ENCODE measurements around the gene USP33. TPM values are rescaled to one million over a fixed set of nuclear protein-coding genes. Genes with fewer than 3 reads are reported as not detected.

USP33 gene
- total and polyA plus RNA-seq, 4 experiments from 2014 or later: 43.0 to 89.1 (median 65.4) TPM

GRCh38 chr1:77661696-77662095 is 98.0 kb downstream of the USP33 start:
- ChIA-PET POLR2A (ENCODE audit: partially characterized antibody) (no interaction called here), CTCF (ENCODE audit: partially characterized antibody) (no interaction called here)
- Mint-ChIP-seq H3K4me1 (peaks cover 27 to 61% (median 41%) of the 10 kb centered on the region in 4 donors), H3K9me3 (no peaks in the 10 kb centered on the region), H3K27ac (no peak overlapping the region), H3K36me3 (no peaks in the 10 kb centered on the region), H3K27me3 (no peaks in the 10 kb centered on the region), H3K4me3 (no peak overlapping the region)
- DNase-seq: no peak
- intact Hi-C loops (cut with micrococcal nuclease): no loop called here
- H3K9me3 ChIP-seq (ENCODE audit: control insufficient read depth in 1 of 2, low read length in 2 of 2): no peaks in the 10 kb centered on the region
- no peak overlapping the region for H3K4me3 ChIP-seq (ENCODE audit: low read length in 2 of 2)
- no peaks in the 10 kb centered on the region for H3K27me3 ChIP-seq (ENCODE audit: insufficient read depth, low read length)
- H3K4me1 ChIP-seq (ENCODE audit: insufficient read depth, low read length): peaks cover 18% of the 10 kb centered on the region
- no peak overlapping the region for H3K27ac ChIP-seq (ENCODE audit: low read depth, low read length)
- no peaks in the 10 kb centered on the region for H3K36me3 ChIP-seq (ENCODE audit: insufficient read depth, low read length)

DNA sequence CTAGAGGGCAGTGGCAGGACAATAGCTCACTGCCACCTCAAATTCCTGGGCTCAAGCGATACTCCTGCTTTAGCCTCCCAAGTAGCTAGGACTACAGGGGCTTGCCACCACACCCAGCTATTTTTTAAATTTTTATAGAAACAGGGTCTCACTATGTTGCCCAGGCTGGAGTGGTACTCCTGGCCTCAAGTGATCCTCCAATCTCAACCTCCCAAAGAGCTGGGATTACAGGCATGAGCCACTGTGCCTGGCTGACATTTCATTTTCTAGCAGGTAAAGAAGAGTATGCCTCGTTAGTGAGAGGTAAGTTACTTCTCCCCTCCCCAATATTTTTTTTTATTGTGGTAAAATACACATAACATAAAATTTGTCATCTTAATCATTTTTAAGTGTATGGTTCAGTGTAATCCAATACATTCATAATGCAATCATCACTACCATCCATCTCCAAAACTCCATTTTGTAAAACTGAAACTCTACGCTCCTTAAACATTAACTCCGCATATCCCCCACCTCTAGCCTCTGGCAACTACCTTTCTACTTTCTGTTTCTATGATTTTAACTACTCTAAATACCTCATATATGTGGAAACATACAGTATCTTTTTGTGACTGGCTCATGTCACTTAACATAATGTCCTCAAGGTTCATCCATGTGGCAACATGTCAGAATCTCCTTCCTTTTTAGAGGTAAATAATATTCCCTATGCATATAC is 99.6 kb downstream of the USP33 start:
- no peaks in the 10 kb centered on the region for H3K27me3 ChIP-seq (ENCODE audit: insufficient read depth, low read length)
- peaks cover 20% of the 10 kb centered on the region for H3K4me1 ChIP-seq (ENCODE audit: insufficient read depth, low read length)
- H3K27ac Mint-ChIP-seq: peak overlapping the region in 2 of 7 donors; percentile 37 to 68
- intact Hi-C loops (cut with micrococcal nuclease): no loop called here
- no peaks in the 10 kb centered on the region for H3K27me3 Mint-ChIP-seq
- H3K4me3 ChIP-seq (ENCODE audit: low read length in 2 of 2): no peak overlapping the region
- no peaks in the 10 kb centered on the region for H3K9me3 Mint-ChIP-seq
- no peaks in the 10 kb centered on the region for H3K9me3 ChIP-seq (ENCODE audit: control insufficient read depth in 1 of 2, low read length in 2 of 2)
- H3K36me3 Mint-ChIP-seq: peaks cover 8 to 11% of the 10 kb centered on the region in 2 donors
- no peaks in the 10 kb centered on the region for H3K36me3 ChIP-seq (ENCODE audit: insufficient read depth, low read length)
- CTCF ChIA-PET (ENCODE audit: partially characterized antibody): interaction anchor here (0.6 kb wide), 1 partner anchor 59 kb away, joined by 3 read pairs; no protein-coding TSS in a partner anchor
- no peak overlapping the region for H3K27ac ChIP-seq (ENCODE audit: low read depth, low read length)
- H3K4me1 Mint-ChIP-seq: peaks cover 32 to 62% (median 46%) of the 10 kb centered on the region in 4 donors
- H3K4me3 Mint-ChIP-seq: peak overlapping the region in 1 of 8 donors; percentile 39
- POLR2A ChIA-PET (ENCODE audit: partially characterized antibody): no interaction called here
- no peak for DNase-seq

GRCh38 chr1:77658271-77658670 is 101.4 kb downstream of the USP33 start:
- Histone ChIP-seq H3K4me3 (ENCODE audit: low read length in 2 of 2) (no peak overlapping the region), H3K36me3 (ENCODE audit: insufficient read depth, low read length) (no peaks in the 10 kb centered on the region), H3K27me3 (ENCODE audit: insufficient read depth, low read length) (no peaks in the 10 kb centered on the region), H3K27ac (ENCODE audit: low read depth, low read length) (no peak overlapping the region), H3K9me3 (ENCODE audit: control insufficient read depth in 1 of 2, low read length in 2 of 2) (no peaks in the 10 kb centered on the region), H3K4me1 (ENCODE audit: insufficient read depth, low read length) (peaks cover 17% of the 10 kb centered on the region)
- Mint-ChIP-seq H3K27me3 (no peaks in the 10 kb centered on the region), H3K4me1 (peaks cover 24 to 54% (median 37%) of the 10 kb centered on the region in 4 donors), H3K27ac (no peak overlapping the region), H3K9me3 (no peaks in the 10 kb centered on the region), H3K36me3 (peaks cover 14 to 17% of the 10 kb centered on the region in 2 donors), H3K4me3 (no peak overlapping the region)
- DNase-seq: no peak
- ChIA-PET CTCF (ENCODE audit: partially characterized antibody) (no interaction called here), POLR2A (ENCODE audit: partially characterized antibody) (no interaction called here)
- intact Hi-C loops (cut with micrococcal nuclease): no loop called here

- Mint-ChIP-seq H3K36me3 (peaks cover 41% of the 10 kb centered on the region in 2 donors), H3K27me3 (no peaks in the 10 kb centered on the region), H3K4me3 (no peak overlapping the region), H3K4me1 (peaks cover 27 to 50% (median 38%) of the 10 kb centered on the region in 4 donors), H3K9me3 (peaks cover 3 to 23% (median 13%) of the 10 kb centered on the region in 8 donors), H3K27ac (peak overlapping the region in 4 of 7 donors; percentile 18 to 74 (median 44))
- intact Hi-C loops (cut with micrococcal nuclease): no loop called here
- POLR2A ChIA-PET (ENCODE audit: partially characterized antibody): no interaction called here
- DNase-seq: no peak
- Histone ChIP-seq H3K36me3 (ENCODE audit: insufficient read depth, low read length) (no peaks in the 10 kb centered on the region), H3K27ac (ENCODE audit: low read depth, low read length) (no peak overlapping the region), H3K4me1 (ENCODE audit: insufficient read depth, low read length) (peaks cover 17% of the 10 kb centered on the region), H3K9me3 (ENCODE audit: control insufficient read depth in 1 of 2, low read length in 2 of 2) (no peaks in the 10 kb centered on the region), H3K27me3 (ENCODE audit: insufficient read depth, low read length) (no peaks in the 10 kb centered on the region), H3K4me3 (ENCODE audit: low read length in 2 of 2) (no peak overlapping the region)
- CTCF ChIA-PET (ENCODE audit: partially characterized antibody): no interaction called here
These were observed 104.1 kb downstream of the USP33 start for GRCh38 chr1:77655431-77655974.

- Mint-ChIP-seq H3K27ac (peak overlapping the region in 3 of 7 donors; percentile 13 to 94 (median 88)), H3K27me3 (no peaks in the 10 kb centered on the region), H3K4me1 (peaks cover 26 to 45% (median 35%) of the 10 kb centered on the region in 4 donors), H3K4me3 (no peak overlapping the region), H3K9me3 (peaks cover 3 to 45% (median 27%) of the 10 kb centered on the region in 8 donors), H3K36me3 (peaks cover 61 to 62% of the 10 kb centered on the region in 2 donors)
- CTCF ChIA-PET (ENCODE audit: partially characterized antibody): no interaction called here
- H3K4me3 ChIP-seq (ENCODE audit: low read length in 2 of 2): no peak overlapping the region
- H3K27me3 ChIP-seq (ENCODE audit: insufficient read depth, low read length): no peaks in the 10 kb centered on the region
- intact Hi-C loops (cut with micrococcal nuclease): no loop called here
- H3K9me3 ChIP-seq (ENCODE audit: control insufficient read depth in 1 of 2, low read length in 2 of 2): no peaks in the 10 kb centered on the region
- peaks cover 3% of the 10 kb centered on the region for H3K36me3 ChIP-seq (ENCODE audit: insufficient read depth, low read length)
- DNase-seq: no peak
- H3K27ac ChIP-seq (ENCODE audit: low read depth, low read length): no peak overlapping the region
- POLR2A ChIA-PET (ENCODE audit: partially characterized antibody): no interaction called here
- peaks cover 13% of the 10 kb centered on the region for H3K4me1 ChIP-seq (ENCODE audit: insufficient read depth, low read length)
These were observed 106.6 kb downstream of the USP33 start for GRCh38 chr1:77652970-77653516.

DNA sequence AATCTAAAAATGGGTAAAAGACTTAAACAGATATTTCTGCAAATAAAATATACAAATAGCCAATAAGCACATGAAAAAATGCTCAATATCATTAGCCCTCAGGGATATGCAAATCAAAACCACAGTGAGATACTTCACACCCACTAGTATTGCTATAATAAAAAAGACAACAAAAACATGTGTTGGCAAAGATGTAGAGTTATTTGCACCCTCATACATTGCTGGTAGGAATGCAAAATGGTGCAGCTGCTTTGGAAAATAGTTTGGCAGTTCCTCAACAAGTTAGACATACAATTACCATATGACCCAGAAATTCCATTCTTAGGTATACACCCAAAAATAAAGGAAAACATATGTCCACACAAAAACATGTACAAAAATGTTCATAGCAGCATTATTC is 107.4 kb downstream of the USP33 start:
- peaks cover 24 to 42% (median 32%) of the 10 kb centered on the region in 4 donors for H3K4me1 Mint-ChIP-seq
- H3K9me3 Mint-ChIP-seq: peaks cover 3 to 45% (median 27%) of the 10 kb centered on the region in 8 donors
- H3K36me3 ChIP-seq (ENCODE audit: insufficient read depth, low read length): peaks cover 3% of the 10 kb centered on the region
- H3K27ac ChIP-seq (ENCODE audit: low read depth, low read length): no peak overlapping the region
- peaks cover 61 to 62% of the 10 kb centered on the region in 2 donors for H3K36me3 Mint-ChIP-seq
- no peak overlapping the region for H3K4me3 Mint-ChIP-seq
- no peak for DNase-seq
- CTCF ChIA-PET (ENCODE audit: partially characterized antibody): no interaction called here
- intact Hi-C loops (cut with micrococcal nuclease): no loop called here
- H3K4me3 ChIP-seq (ENCODE audit: low read length in 2 of 2): no peak overlapping the region
- peaks cover 6% of the 10 kb centered on the region for H3K4me1 ChIP-seq (ENCODE audit: insufficient read depth, low read length)
- H3K27me3 ChIP-seq (ENCODE audit: insufficient read depth, low read length): no peaks in the 10 kb centered on the region
- H3K27ac Mint-ChIP-seq: peak overlapping the region in 2 of 7 donors; percentile 36 to 38
- no peaks in the 10 kb centered on the region for H3K9me3 ChIP-seq (ENCODE audit: control insufficient read depth in 1 of 2, low read length in 2 of 2)
- POLR2A ChIA-PET (ENCODE audit: partially characterized antibody): no interaction called here
- no peaks in the 10 kb centered on the region for H3K27me3 Mint-ChIP-seq

GRCh38 chr1:77649127-77649526 is 110.5 kb downstream of the USP33 start:
- no peaks in the 10 kb centered on the region for H3K4me1 ChIP-seq (ENCODE audit: insufficient read depth, low read length)
- POLR2A ChIA-PET (ENCODE audit: partially characterized antibody): interaction anchor here (0.6 kb wide), 1 partner anchor 10 kb away, joined by 3 read pairs; no protein-coding TSS in a partner anchor
- peaks cover 65 to 67% of the 10 kb centered on the region in 2 donors for H3K36me3 Mint-ChIP-seq
- peaks cover 3 to 49% (median 27%) of the 10 kb centered on the region in 8 donors for H3K9me3 Mint-ChIP-seq
- H3K9me3 ChIP-seq (ENCODE audit: control insufficient read depth in 1 of 2, low read length in 2 of 2): no peaks in the 10 kb centered on the region
- no peak overlapping the region for H3K4me3 Mint-ChIP-seq
- intact Hi-C loops (cut with micrococcal nuclease): no loop called here
- H3K36me3 ChIP-seq (ENCODE audit: insufficient read depth, low read length): peaks cover 3% of the 10 kb centered on the region
- H3K4me1 Mint-ChIP-seq: peaks cover 21 to 34% (median 29%) of the 10 kb centered on the region in 4 donors
- CTCF ChIA-PET (ENCODE audit: partially characterized antibody): no interaction called here
- H3K27ac Mint-ChIP-seq: peak overlapping the region in 1 of 7 donors; percentile 47
- no peak for DNase-seq
- H3K4me3 ChIP-seq (ENCODE audit: low read length in 2 of 2): no peak overlapping the region
- H3K27ac ChIP-seq (ENCODE audit: low read depth, low read length): no peak overlapping the region
- no peaks in the 10 kb centered on the region for H3K27me3 Mint-ChIP-seq
- no peaks in the 10 kb centered on the region for H3K27me3 ChIP-seq (ENCODE audit: insufficient read depth, low read length)

All from CD4-positive, alpha-beta memory T cell (primary cell).